Loucy (cell line): ENCODE data around the gene GPATCH11.

Experiments
- H2AFZ ChIP-seq: fragments of 200-600 bp; sonication (generic); 2 replicates; pipeline ENCODE4 v1.6.0; 2016; ENCODE audit warnings: antibody characterized with exemption, mild to moderate bottlenecking, low read length, moderate library complexity
- H3F3A ChIP-seq: fragments of 200-600 bp; 2 replicates; pipeline ENCODE4 v1.6.0; 2016; ENCODE audit warnings: antibody characterized with exemption, low read depth, mild to moderate bottlenecking
- H3K27me3 ChIP-seq: fragments of 200-600 bp; sonication (generic); 2 replicates; pipeline ENCODE4 v1.6.1; 2014; ENCODE audit warnings: low read length, mild to moderate bottlenecking; ENCODE audit not compliant: insufficient read depth, poor library complexity, severe bottlenecking
- H3K36me3 ChIP-seq: fragments of 200-600 bp; sonication (generic); 2 replicates; pipeline ENCODE4 v1.6.1; 2016; ENCODE audit warnings: low read length; ENCODE audit not compliant: insufficient read depth
- H3K4me1 ChIP-seq: fragments of 200-600 bp; sonication (generic); 2 replicates; pipeline ENCODE4 v1.5.1; 2014; ENCODE audit warnings: low read length, mild to moderate bottlenecking; ENCODE audit not compliant: insufficient read depth, poor library complexity, severe bottlenecking
- H3K4me2 ChIP-seq: fragments of 200-600 bp; sonication (generic); 2 replicates; pipeline ENCODE4 v1.6.0; 2014; ENCODE audit warnings: antibody characterized with exemption, low read length, low read depth, mild to moderate bottlenecking; ENCODE audit not compliant: poor library complexity, severe bottlenecking
- H3K4me3 ChIP-seq: fragments of 200-600 bp; sonication (generic); 2 replicates; pipeline ENCODE4 v1.5.1; 2014; ENCODE audit warnings: low read length, mild to moderate bottlenecking, mixed read lengths; ENCODE audit not compliant: poor library complexity, severe bottlenecking
- H3K79me2 ChIP-seq: fragments of 200-600 bp; sonication (generic); 2 replicates; pipeline ENCODE4 v1.6.1; 2014; ENCODE audit warnings: low read length; ENCODE audit not compliant: insufficient read depth
- H3K9ac ChIP-seq: fragments of 200-600 bp; sonication (generic); 2 replicates; pipeline ENCODE4 v1.6.0; 2014; ENCODE audit warnings: mild to moderate bottlenecking, low read depth, low read length, moderate library complexity; ENCODE audit not compliant: poor library complexity, severe bottlenecking
- H3K9me2 ChIP-seq: fragments of 200-600 bp; sonication (generic); replicated peaks from 2 replicates; pipeline ENCODE4 v1.6.1; 2016; ENCODE audit warnings: low read depth, low read length, mixed read lengths
- H3K9me3 ChIP-seq: fragments of 200-600 bp; sonication (generic); 2 replicates; pipeline ENCODE4 v1.6.1; 2014; ENCODE audit warnings: mild to moderate bottlenecking, antibody characterized with exemption, low read length, low read depth; ENCODE audit not compliant: insufficient read depth
- H4K20me1 ChIP-seq: fragments of 200-600 bp; sonication (generic); 2 replicates; pipeline ENCODE4 v1.6.0; 2014; ENCODE audit warnings: antibody characterized with exemption, low read length, mild to moderate bottlenecking; ENCODE audit not compliant: insufficient read depth, poor library complexity, severe bottlenecking
- CTCF ChIP-seq: fragments of 200-600 bp; sonication (generic); conservative IDR thresholded peaks from 2 replicates; pipeline ENCODE4 v1.5.1; 2014; ENCODE audit warnings: mild to moderate bottlenecking, antibody characterized with exemption, low read length
- EZH2phosphoT487 ChIP-seq: fragments of 200-600 bp; IDR thresholded peaks from 2 replicates; pipeline ENCODE4 v1.6.1; 2018; ENCODE audit warnings: antibody characterized with exemption, mild to moderate bottlenecking, moderate library complexity, borderline replicate concordance

Gene GPATCH11

GRCh38 chr2:37117566-37117965 is 33.2 kb downstream of the GPATCH11 start:
- peaks cover 35% of the 10 kb centered on the region; the same call in 1 of the 2 replicates for H3K36me3 ChIP-seq

GRCh38 chr2:37119157-37119556 is 34.8 kb downstream of the GPATCH11 start:
- no peak for TF ChIP-seq EZH2phosphoT487
- H3K4me1 ChIP-seq, result no peaks in the 10 kb centered on the region
- no peaks in the 10 kb centered on the region for H4K20me1 ChIP-seq
- no peak overlapping the region for H2AFZ ChIP-seq
- no peaks in the 10 kb centered on the region for H3K9me3 ChIP-seq
- no peaks in the 10 kb centered on the region for H3K27me3 ChIP-seq
- H3K4me3 ChIP-seq, result no peak overlapping the region
- no peaks in the 10 kb centered on the region for H3K79me2 ChIP-seq
- no peaks in the 10 kb centered on the region for H3F3A ChIP-seq
- H3K9me2 ChIP-seq, result no peaks in the 10 kb centered on the region
- H3K36me3 ChIP-seq, result peaks cover 36% of the 10 kb centered on the region; the same call in 1 of the 2 replicates
- no peak overlapping the region for H3K9ac ChIP-seq
- no peak overlapping the region for H3K4me2 ChIP-seq

More at GRCh38 chr2:37117566-37117965, 33.2 kb downstream of the GPATCH11 start:
- Histone ChIP-seq H3K4me2 (no peak overlapping the region), H3K9me3 (no peaks in the 10 kb centered on the region), H3K9me2 (no peaks in the 10 kb centered on the region), H3K79me2 (no peaks in the 10 kb centered on the region), H4K20me1 (no peaks in the 10 kb centered on the region), H3F3A (no peaks in the 10 kb centered on the region), H3K27me3 (no peaks in the 10 kb centered on the region), H3K4me3 (no peak overlapping the region), H3K4me1 (no peaks in the 10 kb centered on the region), H3K9ac (no peak overlapping the region), H2AFZ (no peak overlapping the region)
- TF ChIP-seq EZH2phosphoT487 (no peak), CTCF (no peak)

DNA sequence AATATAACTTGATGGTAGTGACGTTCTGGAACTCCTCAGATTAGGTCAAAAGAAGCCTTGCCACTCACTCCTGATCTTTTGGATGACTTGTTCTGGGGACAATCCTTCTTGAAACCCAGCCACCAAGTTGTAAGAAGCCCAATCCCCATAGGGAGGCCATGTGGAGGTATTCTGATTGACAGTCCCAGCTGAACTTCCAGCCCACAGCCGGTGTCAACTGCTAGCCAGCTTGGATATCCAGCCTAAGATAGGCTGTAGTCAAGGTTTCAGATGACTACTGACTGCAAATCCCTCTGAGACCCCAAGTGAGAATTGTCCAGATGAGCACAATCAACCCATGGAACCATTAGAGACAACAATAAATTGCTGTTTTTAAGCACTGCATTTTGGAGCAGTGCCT is 41.1 kb downstream of the GPATCH11 start:
- Histone ChIP-seq H3K79me2 (no peaks in the 10 kb centered on the region; the same call in 1 of the 2 replicates), H4K20me1 (no peaks in the 10 kb centered on the region), H3K27me3 (no peaks in the 10 kb centered on the region), H3F3A (no peaks in the 10 kb centered on the region), H3K4me1 (no peaks in the 10 kb centered on the region), H2AFZ (no peak overlapping the region), H3K4me2 (no peak overlapping the region), H3K9me3 (no peaks in the 10 kb centered on the region), H3K4me3 (no peak overlapping the region), H3K36me3 (peaks cover 47% of the 10 kb centered on the region; the same call in 1 of the 2 replicates), H3K9ac (no peak overlapping the region), H3K9me2 (no peaks in the 10 kb centered on the region)
- TF ChIP-seq EZH2phosphoT487, result no peak
- no peak for TF ChIP-seq CTCF

GRCh38 chr2:37132914-37133313 is 48.6 kb downstream of the GPATCH11 start:
- TF ChIP-seq EZH2phosphoT487 (no peak), CTCF (no peak)
- no peaks in the 10 kb centered on the region for H3K27me3 ChIP-seq
- H3K9me3 ChIP-seq, result no peaks in the 10 kb centered on the region
- no peak overlapping the region for H3K4me3 ChIP-seq
- H3K9me2 ChIP-seq, result no peaks in the 10 kb centered on the region
- peaks cover 64% of the 10 kb centered on the region; the same call in 1 of the 2 replicates for H3K36me3 ChIP-seq
- H3K9ac ChIP-seq, result no peak overlapping the region
- H3K4me1 ChIP-seq, result no peaks in the 10 kb centered on the region
- no peaks in the 10 kb centered on the region for H4K20me1 ChIP-seq
- no peak overlapping the region for H3K4me2 ChIP-seq
- no peaks in the 10 kb centered on the region for H3F3A ChIP-seq
- no peaks in the 10 kb centered on the region; the same call in 1 of the 2 replicates for H3K79me2 ChIP-seq
- H2AFZ ChIP-seq, result no peak overlapping the region
